HepG2 (cell line): ENCODE results near the gene ANKUB1. TPM values are rescaled to one million over a fixed set of nuclear protein-coding genes. Genes with fewer than 3 reads are reported as not detected.

ENCODE experiments used
- ATAC-seq: fragments of 200-7000 bp; cut with Tn5 transposase; 3 replicates; pipeline ENCODE4 v1.9.1; 2020; ENCODE audit warnings: mild to moderate bottlenecking, moderate library complexity
- BruUV-seq: library from RNA; stranded (reverse); fragments of 400-500 nt; replicated peaks from 2 replicates; lab custom pipeline; 2021; lab: Mats Ljungman, UMichigan
- CTCF ChIA-PET: fragments of 300-600 bp; formaldehyde crosslinking; extraction: SDS; loops from one replicate; lab custom pipeline; 2021; ENCODE audit warnings: low total read pairs, inconsistent platforms, low intra/inter-chr PET ratio; lab: Yijun Ruan, JAX
- POLR2A ChIA-PET: fragments of 350-600 bp; sonication (Branson Sonifier 250); formaldehyde crosslinking; loops from one replicate; lab custom pipeline; 2020; ENCODE audit warnings: antibody characterized with exemption, inconsistent platforms; lab: Yijun Ruan, JAX
- DNase-seq: peaks from one replicate; pipeline ENCODE4 v3.0.0-alpha.2; 2015; ENCODE audit warnings: low spot score
- FAIRE-seq: peaks from 3 replicates; lab custom pipeline; 2011; peaks lifted over from hg19 to GRCh38; lab: Jason Lieb, UNC
- H2AFZ ChIP-seq: one replicate; pipeline ENCODE4 v1.6.1; 2011; ENCODE audit warnings: low read length, inconsistent platforms
- H3K27ac ChIP-seq: fragments of 300-600 bp; 3 replicates; pipeline ENCODE4 v1.8.0; 2011; ENCODE audit warnings: mixed run types, mild to moderate bottlenecking, mixed read lengths, low read length, inconsistent platforms; ENCODE audit not compliant: insufficient read depth; ENCODE audit errors: extremely low read length
- H3K27me3 ChIP-seq, 2 experiments: fragments of 200-600 bp in 1 of 2; 2 replicates in 1 of 2; 3 replicates in 1 of 2; pipeline versions ENCODE4 v1.6.0 to v1.8.0; 2011; ENCODE audit warnings: low read length in 2 of 2, mild to moderate bottlenecking in 2 of 2, moderate library complexity in 2 of 2, inconsistent platforms in 1 of 2; ENCODE audit not compliant: insufficient read depth in 2 of 2, control insufficient read depth in 1 of 2
- H3K36me3 ChIP-seq, 2 experiments: fragments of 200-600 bp in 1 of 2; replicated peaks in 1 of 2; 2 replicates in 1 of 2; 3 replicates in 1 of 2; pipeline versions ENCODE4 v1.5.1 to v1.8.0; 2011; ENCODE audit warnings: low read length in 2 of 2, inconsistent platforms in 1 of 2; ENCODE audit not compliant: insufficient read depth in 2 of 2, control insufficient read depth in 1 of 2
- H3K4me1 ChIP-seq: 2 replicates; pipeline ENCODE4 v1.5.1; 2012; ENCODE audit warnings: low read length, inconsistent platforms; ENCODE audit not compliant: insufficient read depth
- H3K4me2 ChIP-seq: 2 replicates; pipeline ENCODE4 v1.6.0; 2011; ENCODE audit warnings: low read depth, low read length, inconsistent platforms
- H3K4me3 ChIP-seq, 3 experiments: fragments of 200-600 bp in 1 of 3; sonication (generic), shearing (Covaris generic) in 1 of 3; replicated peaks in 1 of 3; 2 replicates each; pipeline ENCODE4 v1.5.1; 2011 to 2016; ENCODE audit warnings: low read length in 3 of 3, inconsistent platforms in 2 of 3, low read depth in 2 of 3, mild to moderate bottlenecking in 2 of 3, control low read depth in 1 of 3, mixed read lengths in 1 of 3; ENCODE audit not compliant: insufficient read depth in 1 of 3
- H3K79me2 ChIP-seq: one replicate; pipeline ENCODE4 v1.6.1; 2011; ENCODE audit warnings: low read length, inconsistent platforms; ENCODE audit not compliant: insufficient read depth
- H3K9ac ChIP-seq: 2 replicates; pipeline ENCODE4 v1.6.0; 2011; ENCODE audit warnings: mild to moderate bottlenecking, low read depth, low read length, inconsistent platforms; ENCODE audit not compliant: insufficient read depth
- H3K9me3 ChIP-seq: 2 replicates; pipeline ENCODE4 v1.5.1; 2012; ENCODE audit warnings: mild to moderate bottlenecking, low read length
- H4K20me1 ChIP-seq: 2 replicates; pipeline ENCODE4 v1.6.0; 2011; ENCODE audit warnings: inconsistent platforms, mild to moderate bottlenecking, low read length, moderate library complexity; ENCODE audit not compliant: insufficient read depth
- ARID5B ChIP-seq: IDR thresholded peaks from 2 replicates; pipeline ENCODE4 v1.4.0; 2020; ENCODE audit warnings: mild to moderate bottlenecking, missing genetic modification reagents
- CBFB ChIP-seq: sonication (generic); formaldehyde crosslinking; IDR thresholded peaks from 2 replicates; pipeline ENCODE4 v1.4.0; 2020; ENCODE audit warnings: missing genetic modification reagents
- EP300 ChIP-seq, 3 experiments: sonication (generic) in 1 of 3; formaldehyde crosslinking in 1 of 3; IDR thresholded peaks; 2 replicates each; pipeline versions ENCODE4 v1.5.1 to v1.6.1; 2011 to 2020; ENCODE audit warnings: low read depth in 2 of 3, low read length in 2 of 3, borderline replicate concordance in 1 of 3, improper control_type of control experiment in 1 of 3, mild to moderate bottlenecking in 1 of 3, missing genetic modification reagents in 1 of 3, moderate library complexity in 1 of 3
- HOXA5 ChIP-seq: sonication (generic); formaldehyde crosslinking; IDR thresholded peaks from 2 replicates; pipeline ENCODE4 v1.4.0; 2020; ENCODE audit warnings: missing genetic modification reagents
- MAFF ChIP-seq: IDR thresholded peaks from 2 replicates; pipeline ENCODE4 v1.6.1; 2011; ENCODE audit warnings: low read depth, low read length, improper control_type of control experiment
- RXRB ChIP-seq: IDR thresholded peaks from 2 replicates; pipeline ENCODE4 v1.6.1; 2016; ENCODE audit warnings: borderline replicate concordance, missing genetic modification reagents, missing compliant biosample characterization
- TEAD3 ChIP-seq: optimal IDR thresholded peaks from 2 replicates; pipeline ENCODE3; 2016; ENCODE audit warnings: borderline replicate concordance
- USF2 ChIP-seq, 2 experiments: sonication (generic) in 1 of 2; formaldehyde crosslinking in 1 of 2; IDR thresholded peaks; 2 replicates each; pipeline versions ENCODE4 v1.5.1 to v1.6.1; 2011 to 2020; ENCODE audit warnings: borderline replicate concordance in 1 of 2, low read depth in 1 of 2, low read length in 1 of 2, mild to moderate bottlenecking in 1 of 2, missing genetic modification reagents in 1 of 2, moderate library complexity in 1 of 2
- WGBS: methylation state at CpG from one replicate; pipeline ENCODE4 v1.1.6; 2017; ENCODE audit warnings: low lambda C conversion rate; 5-methylcytosine and 5-hydroxymethylcytosine counted together
- in situ Hi-C: cut with HindIII; loops from 2 replicates; pipeline ENCODE4 v1.10.0; 2017; ENCODE audit warnings: low pct_unique_long_range_greater_than_20kb; ENCODE audit not compliant: extremely low pct_ligation_motif_present
- intact Hi-C: fragments of 100-400 bp; cut with micrococcal nuclease; formaldehyde crosslinking; loops from one replicate; pipeline ENCODE4 v1.10.0; 2022; ENCODE audit not compliant: unreplicated experiment
- polyA plus RNA-seq, 8 experiments: library from polyadenylated mRNA; depleted of rRNA in 3 of 8; stranded (reverse) in 7 of 8; unstranded in 1 of 8; fragments of >200 nt; fragmentation: Illumina TruSeq in 4 of 8; extraction: Trizol in 4 of 8; gene quantifications; 2 replicates each; pipeline versions ENCODE4 v1.2.1 to v1.2.3, GENCODE V29; 2011 to 2016; ENCODE audit warnings: low read depth in 4 of 8, missing spikeins in 1 of 8, mixed read lengths in 1 of 8; ENCODE audit not compliant: insufficient read depth in 1 of 8
- total RNA-seq, 5 experiments: library from RNA; depleted of rRNA; stranded (reverse); fragments of >200 nt; fragmentation: Illumina TruSeq; extraction: Trizol; gene quantifications; 2 replicates each; pipeline ENCODE4 v1.2.3, GENCODE V29; 2016; ENCODE audit warnings: low read depth in 1 of 5
- TF ChIP-seq, protein P1 (sequence below): sonication (generic); formaldehyde crosslinking; IDR thresholded peaks from 2 replicates; pipeline ENCODE4 v1.4.0; 2020; ENCODE audit warnings: missing genetic modification reagents, borderline replicate concordance

The ANKUB1 gene
- total and polyA plus RNA-seq, 2 of the 13 experiments (the other 11 are each of a cell fraction or from before 2014, with no cell fraction given), result not detected

GRCh38 chr3:149736175-149736952 lies 56.0 kb downstream of the ANKUB1 start:
- H3K36me3 ChIP-seq, result no peaks in the 10 kb centered on the region
- H3K9me3 ChIP-seq, result no peaks in the 10 kb centered on the region
- DNase-seq (peak; percentile 67), ATAC-seq (peak; percentile 47; the same call in 1 of the 3 replicates), FAIRE-seq (no peak)
- POLR2A ChIA-PET, result no interaction called here
- intact Hi-C loops, result no loop called here
- TF ChIP-seq HOXA5 (CRISPR knock-in tag) (no peak), RXRB (CRISPR knock-in tag) (peak; percentile 15; the same call in 1 of the 2 replicates), ARID5B (0 out of 2 replicates have a peak, but pooled peaks have one; percentile 10), EP300 (IDR thresholded peaks at IDR 0.05; ENCODE audit: low read depth in 2 of 2, low read length in 2 of 2) (peak in 1 of 2 experiments; percentile 19; a peak in 1 of 4 replicates), EP300 (CRISPR knock-in tag; IDR thresholded peaks at IDR 0.05; ENCODE audit: borderline replicate concordance) (no peak), CBFB (CRISPR knock-in tag) (peak; percentile 78; the same call in 1 of the 2 replicates), TEAD3 (CRISPR knock-in tag) (peak; percentile 43), MAFF (0 out of 2 replicates have a peak, but pooled peaks have one; percentile 2), USF2 (IDR thresholded peaks at IDR 0.05; ENCODE audit: low read depth, low read length) (no peak), USF2 (CRISPR knock-in tag; IDR thresholded peaks at IDR 0.05; ENCODE audit: borderline replicate concordance) (no peak)
- TF ChIP-seq, protein P1, sequence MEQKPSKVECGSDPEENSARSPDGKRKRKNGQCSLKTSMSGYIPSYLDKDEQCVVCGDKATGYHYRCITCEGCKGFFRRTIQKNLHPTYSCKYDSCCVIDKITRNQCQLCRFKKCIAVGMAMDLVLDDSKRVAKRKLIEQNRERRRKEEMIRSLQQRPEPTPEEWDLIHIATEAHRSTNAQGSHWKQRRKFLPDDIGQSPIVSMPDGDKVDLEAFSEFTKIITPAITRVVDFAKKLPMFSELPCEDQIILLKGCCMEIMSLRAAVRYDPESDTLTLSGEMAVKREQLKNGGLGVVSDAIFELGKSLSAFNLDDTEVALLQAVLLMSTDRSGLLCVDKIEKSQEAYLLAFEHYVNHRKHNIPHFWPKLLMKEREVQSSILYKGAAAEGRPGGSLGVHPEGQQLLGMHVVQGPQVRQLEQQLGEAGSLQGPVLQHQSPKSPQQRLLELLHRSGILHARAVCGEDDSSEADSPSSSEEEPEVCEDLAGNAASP (CRISPR knock-in tag), result peak; percentile 63; the same call in 1 of the 2 replicates
- H3K27ac ChIP-seq, result no peak overlapping the region
- peaks cover 26% of the 10 kb centered on the region for H3K4me1 ChIP-seq
- no peak overlapping the region for H3K4me3 ChIP-seq
- no TSS peak for BruUV-seq
- H3K79me2 ChIP-seq, result no peaks in the 10 kb centered on the region
- H3K27me3 ChIP-seq, result no peaks in the 10 kb centered on the region
- H3K4me2 ChIP-seq, result no peak overlapping the region
- no peak overlapping the region for H2AFZ ChIP-seq
- CTCF ChIA-PET, result no interaction called here
- 15% methylated on average over 2 of the region's 2 CpGs for WGBS
- in situ Hi-C loops, result no loop called here
- no peaks in the 10 kb centered on the region for H4K20me1 ChIP-seq
- H3K9ac ChIP-seq, result no peak overlapping the region
